GM11168 (cell line): ENCODE data around the gene IL1RAPL1.

Experiments used
- in situ Hi-C: fragments of 300-500 bp; cut with MboI; formaldehyde crosslinking; loops from one replicate; pipeline ENCODE4 v1.12.0; 2022; ENCODE audit warnings: low sequenced_read_pairs; ENCODE audit not compliant: unreplicated experiment

The IL1RAPL1 gene

GRCh38 chrX:28920153-28920943, 333.1 kb downstream of the IL1RAPL1 start:
- in situ Hi-C loops = no loop called here

- in situ Hi-C loops = no loop called here
Measured at GRCh38 chrX:28922106-28922505, 334.9 kb downstream of the IL1RAPL1 start.

- in situ Hi-C loops = no loop called here
Measured at GRCh38 chrX:28946846-28947245, 359.6 kb downstream of the IL1RAPL1 start.

GRCh38 chrX:28960063-28960462, 372.8 kb downstream of the IL1RAPL1 start:
- in situ Hi-C loops = no loop called here

GRCh38 chrX:28966331-28966730, 379.1 kb downstream of the IL1RAPL1 start:
- in situ Hi-C loops = no loop called here

GRCh38 chrX:28969126-28969525, 381.9 kb downstream of the IL1RAPL1 start:
- in situ Hi-C loops = no loop called here

- in situ Hi-C loops = no loop called here
Measured at GRCh38 chrX:28979877-28980276, 392.6 kb downstream of the IL1RAPL1 start.

- in situ Hi-C loops = no loop called here
Measured at GRCh38 chrX:28981952-28982351, 394.7 kb downstream of the IL1RAPL1 start.

GRCh38 chrX:28988246-28988645, 401.0 kb downstream of the IL1RAPL1 start:
- in situ Hi-C loops = no loop called here

- in situ Hi-C loops = no loop called here
Measured at GRCh38 chrX:28997706-28998463, 410.6 kb downstream of the IL1RAPL1 start.

GRCh38 chrX:28998609-28999135, 411.4 kb downstream of the IL1RAPL1 start:
- in situ Hi-C loops = no loop called here

GRCh38 chrX:29012867-29013266, 425.6 kb downstream of the IL1RAPL1 start:
- in situ Hi-C loops = no loop called here

- in situ Hi-C loops = no loop called here
Measured at GRCh38 chrX:29023207-29023606, 436.0 kb downstream of the IL1RAPL1 start.

GRCh38 chrX:29024871-29025270, 437.6 kb downstream of the IL1RAPL1 start:
- in situ Hi-C loops = no loop called here

- in situ Hi-C loops = no loop called here
Measured at GRCh38 chrX:29039501-29039900, 452.3 kb downstream of the IL1RAPL1 start.

- in situ Hi-C loops = no loop called here
Measured at GRCh38 chrX:29040160-29040559, 452.9 kb downstream of the IL1RAPL1 start.

GRCh38 chrX:29042341-29042740, 455.1 kb downstream of the IL1RAPL1 start:
- in situ Hi-C loops = no loop called here

GRCh38 chrX:29043746-29044145, 456.5 kb downstream of the IL1RAPL1 start:
- in situ Hi-C loops = no loop called here

- in situ Hi-C loops = no loop called here
Measured at GRCh38 chrX:29044423-29045184, 457.4 kb downstream of the IL1RAPL1 start.

- in situ Hi-C loops = no loop called here
Measured at GRCh38 chrX:29065477-29065876, 478.2 kb downstream of the IL1RAPL1 start.

- in situ Hi-C loops = no loop called here
Measured at GRCh38 chrX:29066516-29066915, 479.3 kb downstream of the IL1RAPL1 start.
